Liver (tissue), 9 donors: ENCODE measurements around the gene KCNIP4. TPM values are rescaled to one million over a fixed set of nuclear protein-coding genes. Genes with fewer than 3 reads are reported as not detected.

ENCODE experiments used
- DNase-seq: peaks from one replicate; pipeline ENCODE4 v3.0.0-alpha.2; 2017; ENCODE audit warnings: low spot score
- H3K27ac ChIP-seq, 2 donors: one replicate each; pipeline ENCODE4 v1.7.0; 2013; ENCODE audit warnings: inconsistent platforms in 2 of 2, low read length in 2 of 2, control low read depth in 1 of 2, low read depth in 1 of 2, mild to moderate bottlenecking in 1 of 2
- H3K27me3 ChIP-seq, 4 donors: one replicate each; pipeline versions ENCODE4 v1.6.1 to v1.7.0; 2013; ENCODE audit warnings: low read length in 3 of 4, inconsistent platforms in 1 of 4, mild to moderate bottlenecking in 1 of 4, moderate library complexity in 1 of 4; ENCODE audit not compliant: control insufficient read depth in 4 of 4, insufficient read depth in 4 of 4
- H3K36me3 ChIP-seq, 4 donors: one replicate each; pipeline versions ENCODE4 v1.6.1 to v1.7.0; 2013; ENCODE audit warnings: low read length in 3 of 4, mild to moderate bottlenecking in 3 of 4, low read depth in 1 of 4, moderate library complexity in 1 of 4; ENCODE audit not compliant: control insufficient read depth in 4 of 4, insufficient read depth in 3 of 4
- H3K4me1 ChIP-seq, 4 donors: one replicate each; pipeline versions ENCODE4 v1.6.1 to v1.7.0; 2013; ENCODE audit warnings: low read length in 3 of 4, mild to moderate bottlenecking in 3 of 4, moderate library complexity in 1 of 4; ENCODE audit not compliant: control insufficient read depth in 4 of 4, insufficient read depth in 4 of 4
- H3K4me3 ChIP-seq, 3 donors: one replicate each; pipeline versions ENCODE4 v1.6.1 to v1.7.0; 2013; ENCODE audit warnings: low read length in 3 of 3, control low read depth in 1 of 3, low read depth in 1 of 3, mild to moderate bottlenecking in 1 of 3
- H3K9ac ChIP-seq, 2 donors: one replicate each; pipeline ENCODE4 v1.7.0; 2013; ENCODE audit warnings: low read length in 2 of 2, mild to moderate bottlenecking in 2 of 2, moderate library complexity in 2 of 2, control low read depth in 1 of 2, low read depth in 1 of 2
- H3K9me3 ChIP-seq, 4 donors: one replicate each; pipeline versions ENCODE4 v1.6.1 to v1.7.0; 2013; ENCODE audit warnings: low read length in 3 of 4; ENCODE audit not compliant: control insufficient read depth in 4 of 4
- ATF3 ChIP-seq: IDR thresholded peaks from 2 replicates; pipeline ENCODE4 v1.6.1; 2016; ENCODE audit warnings: antibody characterized with exemption
- EGR1 ChIP-seq, 2 donors: IDR thresholded peaks; 2 replicates each; pipeline ENCODE4 v1.6.1; 2016 to 2018; ENCODE audit warnings: antibody characterized with exemption in 2 of 2, low read depth in 2 of 2
- FOXA1 ChIP-seq: IDR thresholded peaks from 2 replicates; pipeline ENCODE4 v1.6.1; 2016; ENCODE audit warnings: antibody characterized with exemption
- FOXA2 ChIP-seq: IDR thresholded peaks from 2 replicates; pipeline ENCODE4 v1.6.1; 2016; ENCODE audit warnings: antibody characterized with exemption
- GABPA ChIP-seq, 2 donors: IDR thresholded peaks in 1 of 2; conservative IDR thresholded peaks in 1 of 2; 2 replicates each; pipeline ENCODE4 v1.6.1; 2016; ENCODE audit warnings: antibody characterized with exemption in 2 of 2, mild to moderate bottlenecking in 1 of 2, moderate library complexity in 1 of 2
- HNF4G ChIP-seq: IDR thresholded peaks from 2 replicates; pipeline ENCODE4 v1.6.1; 2016; ENCODE audit warnings: antibody characterized with exemption
- JUND ChIP-seq, 2 donors: IDR thresholded peaks; 2 replicates each; pipeline ENCODE4 v1.6.1; 2016; ENCODE audit warnings: antibody characterized with exemption in 2 of 2
- NR2F2 ChIP-seq: IDR thresholded peaks from 2 replicates; pipeline ENCODE4 v1.6.1; 2016; ENCODE audit warnings: antibody characterized with exemption
- RAD21 ChIP-seq, 2 donors: IDR thresholded peaks; 2 replicates each; pipeline ENCODE4 v1.6.1; 2016; ENCODE audit warnings: antibody characterized with exemption in 2 of 2, mild to moderate bottlenecking in 2 of 2
- REST ChIP-seq: IDR thresholded peaks from 2 replicates; pipeline ENCODE4 v1.6.1; 2016; ENCODE audit warnings: antibody characterized with exemption, mild to moderate bottlenecking
- RXRA ChIP-seq, 2 donors: IDR thresholded peaks; 2 replicates each; pipeline ENCODE4 v1.6.1; 2017 to 2018; ENCODE audit warnings: antibody characterized with exemption in 2 of 2, mild to moderate bottlenecking in 1 of 2
- SP1 ChIP-seq: IDR thresholded peaks from 2 replicates; pipeline ENCODE4 v1.6.1; 2018; ENCODE audit warnings: antibody characterized with exemption, mild to moderate bottlenecking
- TAF1 ChIP-seq: conservative IDR thresholded peaks from 2 replicates; pipeline ENCODE4 v1.6.1; 2016; ENCODE audit warnings: antibody characterized with exemption, mild to moderate bottlenecking
- YY1 ChIP-seq: IDR thresholded peaks from 2 replicates; pipeline ENCODE4 v1.6.1; 2016; ENCODE audit warnings: antibody characterized with exemption, mild to moderate bottlenecking
- ZBTB33 ChIP-seq: IDR thresholded peaks from 2 replicates; pipeline ENCODE4 v1.6.1; 2016; ENCODE audit warnings: antibody characterized with exemption
- WGBS: extraction: QIAGEN DNeasy Blood & Tissue Kit; methylation state at CpG from one replicate; pipeline ENCODE4 v1.1.7; 2013; 5-methylcytosine and 5-hydroxymethylcytosine counted together
- polyA plus RNA-seq, 2 donors: library from polyadenylated mRNA; stranded (reverse) in 1 of 2; unstranded in 1 of 2; fragments of 200-250 nt in 1 of 2; fragments of >200 nt in 1 of 2; fragmentation: Nextera tagmentation in 1 of 2; extraction: Ambion mirVana in 1 of 2; gene quantifications; one replicate each; pipeline versions ENCODE4 v1.2.1 to v1.2.3, GENCODE V29; 2013 to 2015
- total RNA-seq, 2 donors: library from RNA; depleted of rRNA; stranded (reverse); fragments of >200 nt; gene quantifications; one replicate each; pipeline ENCODE4 v1.2.3, GENCODE V29; 2014
- donor health status: healthy.
- donor health status: healthy.
- donor health status: healthy.
- donor health status: healthy.
- donor health status: healthy.

Gene KCNIP4
- total and polyA plus RNA-seq, 4 donors: 0.08 to 0.14 TPM; not detected in 2

- no peak for DNase-seq
- TF ChIP-seq TAF1 (no peak), RAD21 (IDR thresholded peaks at IDR 0.05) (no peak), ATF3 (no peak), YY1 (no peak), RXRA (IDR thresholded peaks at IDR 0.05) (no peak), ZBTB33 (no peak), HNF4G (no peak), SP1 (no peak), GABPA (IDR thresholded peaks at IDR 0.05 in 1 of 2, conservative IDR thresholded peaks at IDR 0.05 in 1 of 2) (no peak)
- Histone ChIP-seq H3K9me3 (peaks cover 0 to 6% (median 3%) of the 10 kb centered on the region in 4 donors), H3K4me1 (no peaks in the 10 kb centered on the region), H3K27me3 (no peaks in the 10 kb centered on the region), H3K4me3 (no peak overlapping the region), H3K36me3 (no peaks in the 10 kb centered on the region), H3K27ac (no peak overlapping the region), H3K9ac (no peak overlapping the region)
- 59% methylated on average over 5 of the region's 5 CpGs for WGBS
Measured at GRCh38 chr4:21893136-21893535, 55.4 kb downstream of the KCNIP4 start.

GRCh38 chr4:21890231-21890630, 58.3 kb downstream of the KCNIP4 start:
- no peak for TF ChIP-seq GABPA (IDR thresholded peaks at IDR 0.05 in 1 of 2, conservative IDR thresholded peaks at IDR 0.05 in 1 of 2)
- TF ChIP-seq NR2F2: no peak
- no peak for TF ChIP-seq EGR1 (IDR thresholded peaks at IDR 0.05; ENCODE audit: low read depth in 2 of 2)
- TF ChIP-seq FOXA1: no peak
- no peak overlapping the region for H3K27ac ChIP-seq
- H3K4me1 ChIP-seq: no peaks in the 10 kb centered on the region
- H3K4me3 ChIP-seq: no peak overlapping the region
- H3K9ac ChIP-seq: no peak overlapping the region
- no peaks in the 10 kb centered on the region for H3K27me3 ChIP-seq
- H3K36me3 ChIP-seq: no peaks in the 10 kb centered on the region
- no peaks in the 10 kb centered on the region for H3K9me3 ChIP-seq
- no peak for DNase-seq

GRCh38 chr4:21888195-21888976, 60.2 kb downstream of the KCNIP4 start:
- no peaks in the 10 kb centered on the region for H3K4me1 ChIP-seq
- H3K4me3 ChIP-seq: no peak overlapping the region
- H3K36me3 ChIP-seq: no peaks in the 10 kb centered on the region
- no peak for DNase-seq
- no peaks in the 10 kb centered on the region for H3K9me3 ChIP-seq
- H3K27me3 ChIP-seq: no peaks in the 10 kb centered on the region
- WGBS: 62% methylated on average over 3 of the region's 3 CpGs
- H3K27ac ChIP-seq: no peak overlapping the region
- no peak overlapping the region for H3K9ac ChIP-seq
- TF ChIP-seq EGR1 (IDR thresholded peaks at IDR 0.05; ENCODE audit: low read depth in 2 of 2): no peak
- no peak for TF ChIP-seq HNF4G

- no peak overlapping the region for H3K9ac ChIP-seq
- no peaks in the 10 kb centered on the region for H3K27me3 ChIP-seq
- no peak for DNase-seq
- H3K36me3 ChIP-seq: no peaks in the 10 kb centered on the region
- no peaks in the 10 kb centered on the region for H3K4me1 ChIP-seq
- no peak overlapping the region for H3K27ac ChIP-seq
- H3K9me3 ChIP-seq: no peaks in the 10 kb centered on the region
- H3K4me3 ChIP-seq: no peak overlapping the region
- TF ChIP-seq SP1 (no peak), FOXA2 (no peak), REST (no peak), JUND (IDR thresholded peaks at IDR 0.05) (no peak), HNF4G (no peak), GABPA (IDR thresholded peaks at IDR 0.05 in 1 of 2, conservative IDR thresholded peaks at IDR 0.05 in 1 of 2) (no peak), ZBTB33 (no peak), YY1 (no peak)
- WGBS: 55% methylated on average over 1 of the region's 1 CpG
Measured at GRCh38 chr4:21887481-21887880, 61.1 kb downstream of the KCNIP4 start.
